HL-60 (cell line): ENCODE results near the gene KRT12.

Source experiments
- DNase-seq, 2 experiments: peaks; one replicate each; pipeline ENCODE4 v3.0.0-alpha.2; 2010 to 2020; ENCODE audit warnings: low read depth in 1 of 2, low spot score in 1 of 2
- H3K27ac ChIP-seq: fragments of 250-450 bp; sonication (Bioruptor Pico); replicated peaks from 2 replicates; pipeline ENCODE4 v1.5.1; 2020; ENCODE audit warnings: mild to moderate bottlenecking, moderate library complexity
- H3K27me3 ChIP-seq: fragments of 250-450 bp; sonication (Bioruptor Pico); 2 replicates; pipeline ENCODE4 v1.5.1; 2021; ENCODE audit warnings: mild to moderate bottlenecking, moderate library complexity; ENCODE audit not compliant: insufficient read depth, poor library complexity, severe bottlenecking
- H3K4me3 ChIP-seq: replicated peaks from 2 replicates; pipeline ENCODE4 v1.5.1; 2011; ENCODE audit warnings: mild to moderate bottlenecking, control low read depth, low read length; ENCODE audit not compliant: insufficient read depth
- GABPA ChIP-seq: IDR thresholded peaks from 2 replicates; pipeline ENCODE4 v1.6.1; 2012; ENCODE audit warnings: low read depth
- POLR2AphosphoS5 ChIP-seq: IDR thresholded peaks from 2 replicates; pipeline ENCODE4 v1.6.1; 2012; ENCODE audit warnings: low read depth
- SPI1 ChIP-seq: IDR thresholded peaks from 2 replicates; pipeline ENCODE4 v1.6.1; 2012; ENCODE audit warnings: low read depth, mild to moderate bottlenecking, borderline replicate concordance
- TF ChIP-seq, protein P1 (sequence below): IDR thresholded peaks from one replicate; pipeline ENCODE4 v1.5.1; 2011; ENCODE audit warnings: low read length, control low read depth, inconsistent platforms; ENCODE audit not compliant: insufficient read depth
- TF ChIP-seq, protein P2 (sequence below): IDR thresholded peaks from 2 replicates; pipeline ENCODE4 v1.6.1; 2012; ENCODE audit warnings: low read depth; ENCODE audit not compliant: insufficient replicate concordance

KRT12 gene

DNA sequence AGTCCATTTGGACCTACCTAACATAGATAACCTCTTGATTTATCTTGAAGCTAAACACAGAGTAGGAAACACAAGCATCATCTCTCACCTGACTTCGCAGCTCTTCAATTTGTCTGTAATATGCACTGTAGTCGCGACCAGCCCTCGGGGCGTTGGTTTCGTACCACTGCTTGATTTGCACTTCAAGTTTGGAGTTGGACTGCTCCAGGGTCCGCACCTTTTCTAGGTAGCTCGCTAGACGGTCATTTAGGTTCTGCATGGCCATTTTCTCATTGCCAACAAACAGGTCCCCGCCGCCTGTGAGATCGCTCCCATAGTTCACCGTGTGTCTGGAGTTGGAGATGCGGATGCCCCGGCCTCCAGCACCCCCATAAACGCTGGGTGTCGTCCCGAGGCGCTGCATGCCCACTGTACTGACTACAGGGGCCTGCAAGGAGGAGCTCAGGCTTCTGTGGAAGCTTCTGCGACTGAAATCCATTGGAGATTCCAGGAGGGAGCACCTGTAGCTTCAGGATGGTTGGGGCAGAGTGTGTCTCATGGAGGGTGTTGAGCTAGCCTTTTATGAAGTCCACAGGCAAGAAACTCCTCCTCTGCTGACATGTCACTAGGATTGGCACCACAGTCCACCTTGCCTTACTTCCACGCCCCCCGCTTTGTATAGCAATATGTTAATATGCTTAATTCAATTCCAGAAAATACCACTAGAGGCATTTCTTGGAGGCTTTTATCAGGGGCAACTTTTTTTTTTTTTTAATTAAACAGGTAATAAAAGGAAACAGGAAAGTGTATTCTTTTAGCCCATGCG lies 17.9 kb upstream of the KRT12 start, which contains the start of gene KRT20:
Gene KRT20, minus strand, starts transcription at position 535 of the 805 bp plus-strand sequence. Its CDS starts 57 bp downstream, at position 478.
- TF ChIP-seq, protein P1, sequence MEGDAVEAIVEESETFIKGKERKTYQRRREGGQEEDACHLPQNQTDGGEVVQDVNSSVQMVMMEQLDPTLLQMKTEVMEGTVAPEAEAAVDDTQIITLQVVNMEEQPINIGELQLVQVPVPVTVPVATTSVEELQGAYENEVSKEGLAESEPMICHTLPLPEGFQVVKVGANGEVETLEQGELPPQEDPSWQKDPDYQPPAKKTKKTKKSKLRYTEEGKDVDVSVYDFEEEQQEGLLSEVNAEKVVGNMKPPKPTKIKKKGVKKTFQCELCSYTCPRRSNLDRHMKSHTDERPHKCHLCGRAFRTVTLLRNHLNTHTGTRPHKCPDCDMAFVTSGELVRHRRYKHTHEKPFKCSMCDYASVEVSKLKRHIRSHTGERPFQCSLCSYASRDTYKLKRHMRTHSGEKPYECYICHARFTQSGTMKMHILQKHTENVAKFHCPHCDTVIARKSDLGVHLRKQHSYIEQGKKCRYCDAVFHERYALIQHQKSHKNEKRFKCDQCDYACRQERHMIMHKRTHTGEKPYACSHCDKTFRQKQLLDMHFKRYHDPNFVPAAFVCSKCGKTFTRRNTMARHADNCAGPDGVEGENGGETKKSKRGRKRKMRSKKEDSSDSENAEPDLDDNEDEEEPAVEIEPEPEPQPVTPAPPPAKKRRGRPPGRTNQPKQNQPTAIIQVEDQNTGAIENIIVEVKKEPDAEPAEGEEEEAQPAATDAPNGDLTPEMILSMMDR: no peak
- TF ChIP-seq GABPA (no peak), SPI1 (no peak), POLR2AphosphoS5 (no peak)
- TF ChIP-seq, protein P2, sequence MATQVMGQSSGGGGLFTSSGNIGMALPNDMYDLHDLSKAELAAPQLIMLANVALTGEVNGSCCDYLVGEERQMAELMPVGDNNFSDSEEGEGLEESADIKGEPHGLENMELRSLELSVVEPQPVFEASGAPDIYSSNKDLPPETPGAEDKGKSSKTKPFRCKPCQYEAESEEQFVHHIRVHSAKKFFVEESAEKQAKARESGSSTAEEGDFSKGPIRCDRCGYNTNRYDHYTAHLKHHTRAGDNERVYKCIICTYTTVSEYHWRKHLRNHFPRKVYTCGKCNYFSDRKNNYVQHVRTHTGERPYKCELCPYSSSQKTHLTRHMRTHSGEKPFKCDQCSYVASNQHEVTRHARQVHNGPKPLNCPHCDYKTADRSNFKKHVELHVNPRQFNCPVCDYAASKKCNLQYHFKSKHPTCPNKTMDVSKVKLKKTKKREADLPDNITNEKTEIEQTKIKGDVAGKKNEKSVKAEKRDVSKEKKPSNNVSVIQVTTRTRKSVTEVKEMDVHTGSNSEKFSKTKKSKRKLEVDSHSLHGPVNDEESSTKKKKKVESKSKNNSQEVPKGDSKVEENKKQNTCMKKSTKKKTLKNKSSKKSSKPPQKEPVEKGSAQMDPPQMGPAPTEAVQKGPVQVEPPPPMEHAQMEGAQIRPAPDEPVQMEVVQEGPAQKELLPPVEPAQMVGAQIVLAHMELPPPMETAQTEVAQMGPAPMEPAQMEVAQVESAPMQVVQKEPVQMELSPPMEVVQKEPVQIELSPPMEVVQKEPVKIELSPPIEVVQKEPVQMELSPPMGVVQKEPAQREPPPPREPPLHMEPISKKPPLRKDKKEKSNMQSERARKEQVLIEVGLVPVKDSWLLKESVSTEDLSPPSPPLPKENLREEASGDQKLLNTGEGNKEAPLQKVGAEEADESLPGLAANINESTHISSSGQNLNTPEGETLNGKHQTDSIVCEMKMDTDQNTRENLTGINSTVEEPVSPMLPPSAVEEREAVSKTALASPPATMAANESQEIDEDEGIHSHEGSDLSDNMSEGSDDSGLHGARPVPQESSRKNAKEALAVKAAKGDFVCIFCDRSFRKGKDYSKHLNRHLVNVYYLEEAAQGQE: no peak
- H3K27me3 ChIP-seq: peaks cover 5% of the 10 kb centered on the region
- no peak within 1 kb of the TSS for H3K4me3 ChIP-seq
- DNase-seq: no peak
- H3K27ac ChIP-seq: no peak within 1 kb of the TSS

DNA sequence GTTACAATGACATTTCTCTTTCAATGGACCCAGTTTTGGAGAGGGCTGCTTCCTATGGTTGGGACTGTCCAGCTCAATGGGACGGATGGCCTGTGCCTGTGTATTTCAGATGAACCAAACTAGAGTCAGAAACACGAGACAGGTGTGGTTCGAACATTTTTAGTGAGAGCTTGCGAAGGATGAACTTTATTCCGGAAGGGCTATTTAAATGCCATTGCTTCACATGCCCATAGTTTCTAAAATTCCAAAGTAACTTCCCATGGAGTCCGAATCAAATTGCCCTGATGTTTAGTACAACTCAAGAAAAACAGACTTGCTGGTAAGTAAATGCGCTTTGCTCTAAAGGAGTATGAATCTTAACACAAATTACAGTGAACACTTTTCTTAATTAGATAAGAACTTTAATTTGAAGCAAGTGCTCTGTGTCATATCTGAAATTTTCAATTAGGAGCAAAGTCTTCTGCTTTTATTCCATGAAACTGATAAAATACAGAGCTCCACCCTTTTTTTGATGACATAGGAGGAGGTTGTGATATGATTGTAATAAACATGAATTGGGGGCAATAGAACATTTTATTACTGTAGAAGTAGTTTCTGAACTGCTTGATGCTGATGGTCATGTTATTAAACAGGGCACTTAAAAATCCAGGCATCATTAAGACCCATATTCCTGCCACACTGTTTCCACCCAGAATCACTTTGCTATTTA lies 16.8 kb upstream of the KRT12 start:
- TF ChIP-seq, protein P1: no peak
- TF ChIP-seq POLR2AphosphoS5 (no peak), GABPA (no peak), SPI1 (no peak)
- TF ChIP-seq, protein P2: no peak
- H3K27me3 ChIP-seq: peaks cover 2% of the 10 kb centered on the region
- H3K4me3 ChIP-seq: no peak overlapping the region
- DNase-seq: no peak
- H3K27ac ChIP-seq: no peak overlapping the region

DNA sequence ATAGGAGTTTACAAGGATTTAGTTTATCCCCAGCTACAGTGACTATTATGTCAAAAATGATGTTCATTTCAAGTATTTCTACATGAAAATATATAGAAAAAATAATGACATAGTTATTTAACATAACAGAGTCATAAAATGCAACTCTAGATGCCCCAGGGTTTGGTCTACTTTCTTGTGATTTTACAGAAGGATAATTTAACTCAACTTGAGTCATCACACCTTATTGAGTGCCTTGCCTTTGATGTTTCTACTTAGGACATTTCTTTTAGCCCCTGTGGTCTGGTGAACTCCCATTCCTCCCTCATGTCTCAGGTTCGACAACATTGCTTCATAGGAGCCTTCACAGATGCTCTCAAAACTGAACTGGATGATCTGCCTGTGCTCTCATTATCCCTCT lies 16.0 kb upstream of the KRT12 start:
- Histone ChIP-seq H3K27me3 (peaks cover 2% of the 10 kb centered on the region), H3K4me3 (no peak overlapping the region), H3K27ac (no peak overlapping the region)
- DNase-seq: no peak
- TF ChIP-seq POLR2AphosphoS5 (no peak), GABPA (no peak), SPI1 (no peak)
- TF ChIP-seq, protein P1: no peak
- TF ChIP-seq, protein P2: no peak
